Omental fat pad (tissue), 4 donors: ENCODE measurements around the gene SEMA5A. TPM values are rescaled to one million over a fixed set of nuclear protein-coding genes. Genes with fewer than 3 reads are reported as not detected.

Experiments used
- ATAC-seq: fragments of 150-250 bp; one replicate; pipeline ENCODE4 v1.9.1; 2016; ENCODE audit warnings: mild to moderate bottlenecking, moderate library complexity; ENCODE audit not compliant: low FRiP score
- DNase-seq: peaks from one replicate; pipeline ENCODE4 v3.0.0-alpha.2; 2019; ENCODE audit warnings: low spot score
- total RNA-seq, 4 donors: library from RNA; depleted of rRNA; stranded (reverse); fragments of >200 nt; gene quantifications; one replicate each; pipeline ENCODE4 v1.1.0, GENCODE V29; 2016
- TF ChIP-seq, protein P1 (sequence below), 3 donors: fragments of 450-650 bp; IDR thresholded peaks; one replicate each; pipeline ENCODE4 v1.5.1; 2016 to 2017; ENCODE audit warnings: antibody characterized with exemption in 3 of 3, mild to moderate bottlenecking in 3 of 3, moderate library complexity in 2 of 3

SEMA5A gene
- total RNA-seq, 4 donors from 2014 or later, result 6.3 to 60.2 (median 22.1) TPM

DNA sequence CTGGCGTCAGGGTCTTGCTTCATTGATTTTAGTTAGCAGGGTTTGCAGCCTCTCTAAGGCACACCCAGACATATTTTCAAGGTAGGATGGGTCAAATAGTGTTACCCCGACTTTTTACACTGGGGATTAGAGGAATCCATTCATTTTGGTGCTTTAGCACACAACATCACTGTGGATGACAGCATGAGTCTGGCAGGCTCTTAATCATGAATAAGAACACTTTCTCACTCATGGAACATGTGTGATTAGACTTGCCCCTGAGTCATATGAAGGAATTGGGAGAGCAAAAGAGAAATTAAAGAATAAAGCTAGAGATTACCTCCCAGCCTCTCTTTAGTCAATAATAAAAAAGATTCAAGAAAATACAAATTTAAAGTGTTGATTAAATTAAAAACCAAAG lies 175.6 kb downstream of the SEMA5A start:
- TF ChIP-seq, protein P1, sequence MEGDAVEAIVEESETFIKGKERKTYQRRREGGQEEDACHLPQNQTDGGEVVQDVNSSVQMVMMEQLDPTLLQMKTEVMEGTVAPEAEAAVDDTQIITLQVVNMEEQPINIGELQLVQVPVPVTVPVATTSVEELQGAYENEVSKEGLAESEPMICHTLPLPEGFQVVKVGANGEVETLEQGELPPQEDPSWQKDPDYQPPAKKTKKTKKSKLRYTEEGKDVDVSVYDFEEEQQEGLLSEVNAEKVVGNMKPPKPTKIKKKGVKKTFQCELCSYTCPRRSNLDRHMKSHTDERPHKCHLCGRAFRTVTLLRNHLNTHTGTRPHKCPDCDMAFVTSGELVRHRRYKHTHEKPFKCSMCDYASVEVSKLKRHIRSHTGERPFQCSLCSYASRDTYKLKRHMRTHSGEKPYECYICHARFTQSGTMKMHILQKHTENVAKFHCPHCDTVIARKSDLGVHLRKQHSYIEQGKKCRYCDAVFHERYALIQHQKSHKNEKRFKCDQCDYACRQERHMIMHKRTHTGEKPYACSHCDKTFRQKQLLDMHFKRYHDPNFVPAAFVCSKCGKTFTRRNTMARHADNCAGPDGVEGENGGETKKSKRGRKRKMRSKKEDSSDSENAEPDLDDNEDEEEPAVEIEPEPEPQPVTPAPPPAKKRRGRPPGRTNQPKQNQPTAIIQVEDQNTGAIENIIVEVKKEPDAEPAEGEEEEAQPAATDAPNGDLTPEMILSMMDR (IDR thresholded peaks at IDR 0.05), result no peak
- DNase-seq (no peak), ATAC-seq (no peak)

- ATAC-seq (no peak), DNase-seq (no peak)
- TF ChIP-seq, protein P1 (IDR thresholded peaks at IDR 0.05), result no peak
Measured at GRCh38 chr5:9365512-9365911, 180.4 kb downstream of the SEMA5A start.

- no peak for ATAC-seq
- DNase-seq, result no peak
- TF ChIP-seq, protein P1 (IDR thresholded peaks at IDR 0.05), result no peak
Measured at GRCh38 chr5:9363449-9363848, 182.4 kb downstream of the SEMA5A start.

- ATAC-seq (no peak), DNase-seq (no peak)
- TF ChIP-seq, protein P1 (IDR thresholded peaks at IDR 0.05), result no peak
Measured at GRCh38 chr5:9363026-9363425, 182.8 kb downstream of the SEMA5A start.

DNA sequence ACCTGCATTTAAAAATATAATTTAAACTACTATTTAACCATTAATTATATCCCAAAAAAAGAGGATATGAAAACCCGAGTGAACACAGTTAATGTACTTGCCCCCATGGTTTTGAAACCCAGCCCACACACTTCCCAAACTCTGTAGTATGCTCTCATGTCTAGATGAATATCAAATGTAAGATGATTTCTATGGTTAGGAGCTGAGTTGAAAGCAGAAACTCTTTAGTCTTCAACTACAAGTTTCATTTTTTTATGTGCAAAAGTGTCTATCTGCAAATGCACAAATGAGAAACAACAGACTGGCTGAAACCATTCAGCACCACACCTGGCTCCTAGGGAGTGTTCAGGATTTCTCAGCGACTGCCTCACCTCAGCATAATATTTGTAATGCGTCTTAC lies 183.3 kb downstream of the SEMA5A start:
- TF ChIP-seq, protein P1 (IDR thresholded peaks at IDR 0.05), result no peak
- DNase-seq, result no peak
- no peak for ATAC-seq

DNA sequence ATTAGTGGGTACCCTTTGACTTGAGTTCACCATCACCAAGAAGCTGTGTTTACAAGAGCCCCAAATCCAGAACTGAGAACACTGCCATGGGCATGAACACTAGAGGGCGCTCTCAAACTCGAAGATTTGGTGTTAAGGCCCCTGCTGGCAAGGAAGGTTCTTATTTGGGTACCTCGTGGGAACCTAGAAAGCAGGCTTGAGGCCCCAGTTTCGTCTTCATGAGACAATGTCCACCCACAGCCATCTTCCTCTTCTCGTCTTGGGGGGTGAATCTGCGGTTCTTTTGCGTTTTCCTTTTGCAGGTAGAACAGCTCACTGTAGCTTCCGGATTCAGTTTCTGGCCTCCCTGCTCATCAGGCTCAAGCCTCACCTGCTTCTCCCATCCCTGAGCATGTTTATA lies 184.0 kb downstream of the SEMA5A start:
- ATAC-seq (no peak), DNase-seq (no peak)
- TF ChIP-seq, protein P1 (IDR thresholded peaks at IDR 0.05), result no peak

GRCh38 chr5:9358961-9359685 lies 186.8 kb downstream of the SEMA5A start:
- no peak for ATAC-seq

More at GRCh38 chr5:9358961-9359685, 186.8 kb downstream of the SEMA5A start:
- TF ChIP-seq, protein P1 (IDR thresholded peaks at IDR 0.05), result no peak
- DNase-seq, result no peak
